HepG2 (cell line): ENCODE measurements around the gene KLF17. TPM values are rescaled to one million over a fixed set of nuclear protein-coding genes. Genes with fewer than 3 reads are reported as not detected.

Experiments used
- ATAC-seq: fragments of 200-7000 bp; cut with Tn5 transposase; 3 replicates; pipeline ENCODE4 v1.9.1; 2020; ENCODE audit warnings: mild to moderate bottlenecking, moderate library complexity
- BruUV-seq: library from RNA; stranded (reverse); fragments of 400-500 nt; replicated peaks from 2 replicates; lab custom pipeline; 2021; lab: Mats Ljungman, UMichigan
- CTCF ChIA-PET: fragments of 300-600 bp; formaldehyde crosslinking; extraction: SDS; loops from one replicate; lab custom pipeline; 2021; ENCODE audit warnings: low total read pairs, inconsistent platforms, low intra/inter-chr PET ratio; lab: Yijun Ruan, JAX
- POLR2A ChIA-PET: fragments of 350-600 bp; sonication (Branson Sonifier 250); formaldehyde crosslinking; loops from one replicate; lab custom pipeline; 2020; ENCODE audit warnings: antibody characterized with exemption, inconsistent platforms; lab: Yijun Ruan, JAX
- DNase-seq: peaks from one replicate; pipeline ENCODE4 v3.0.0-alpha.2; 2015; ENCODE audit warnings: low spot score
- FAIRE-seq: peaks from 3 replicates; lab custom pipeline; 2011; peaks lifted over from hg19 to GRCh38; lab: Jason Lieb, UNC
- H2AFZ ChIP-seq: one replicate; pipeline ENCODE4 v1.6.1; 2011; ENCODE audit warnings: low read length, inconsistent platforms
- H3K27ac ChIP-seq: fragments of 300-600 bp; 3 replicates; pipeline ENCODE4 v1.8.0; 2011; ENCODE audit warnings: mixed run types, mild to moderate bottlenecking, mixed read lengths, low read length, inconsistent platforms; ENCODE audit not compliant: insufficient read depth; ENCODE audit errors: extremely low read length
- H3K27me3 ChIP-seq, 2 experiments: fragments of 200-600 bp in 1 of 2; 2 replicates in 1 of 2; 3 replicates in 1 of 2; pipeline versions ENCODE4 v1.6.0 to v1.8.0; 2011; ENCODE audit warnings: low read length in 2 of 2, mild to moderate bottlenecking in 2 of 2, moderate library complexity in 2 of 2, inconsistent platforms in 1 of 2; ENCODE audit not compliant: insufficient read depth in 2 of 2, control insufficient read depth in 1 of 2
- H3K36me3 ChIP-seq, 2 experiments: fragments of 200-600 bp in 1 of 2; replicated peaks in 1 of 2; 2 replicates in 1 of 2; 3 replicates in 1 of 2; pipeline versions ENCODE4 v1.5.1 to v1.8.0; 2011; ENCODE audit warnings: low read length in 2 of 2, inconsistent platforms in 1 of 2; ENCODE audit not compliant: insufficient read depth in 2 of 2, control insufficient read depth in 1 of 2
- H3K4me1 ChIP-seq: 2 replicates; pipeline ENCODE4 v1.5.1; 2012; ENCODE audit warnings: low read length, inconsistent platforms; ENCODE audit not compliant: insufficient read depth
- H3K4me2 ChIP-seq: 2 replicates; pipeline ENCODE4 v1.6.0; 2011; ENCODE audit warnings: low read depth, low read length, inconsistent platforms
- H3K4me3 ChIP-seq, 3 experiments: fragments of 200-600 bp in 1 of 3; sonication (generic), shearing (Covaris generic) in 1 of 3; replicated peaks in 1 of 3; 2 replicates each; pipeline ENCODE4 v1.5.1; 2011 to 2016; ENCODE audit warnings: low read length in 3 of 3, inconsistent platforms in 2 of 3, low read depth in 2 of 3, mild to moderate bottlenecking in 2 of 3, control low read depth in 1 of 3, mixed read lengths in 1 of 3; ENCODE audit not compliant: insufficient read depth in 1 of 3
- H3K79me2 ChIP-seq: one replicate; pipeline ENCODE4 v1.6.1; 2011; ENCODE audit warnings: low read length, inconsistent platforms; ENCODE audit not compliant: insufficient read depth
- H3K9ac ChIP-seq: 2 replicates; pipeline ENCODE4 v1.6.0; 2011; ENCODE audit warnings: mild to moderate bottlenecking, low read depth, low read length, inconsistent platforms; ENCODE audit not compliant: insufficient read depth
- H3K9me3 ChIP-seq: 2 replicates; pipeline ENCODE4 v1.5.1; 2012; ENCODE audit warnings: mild to moderate bottlenecking, low read length
- H4K20me1 ChIP-seq: 2 replicates; pipeline ENCODE4 v1.6.0; 2011; ENCODE audit warnings: inconsistent platforms, mild to moderate bottlenecking, low read length, moderate library complexity; ENCODE audit not compliant: insufficient read depth
- KMT2B ChIP-seq: IDR thresholded peaks from 2 replicates; pipeline ENCODE4 v1.6.1; 2016; ENCODE audit warnings: missing genetic modification reagents, missing compliant biosample characterization
- PAWR ChIP-seq: sonication (generic); formaldehyde crosslinking; IDR thresholded peaks from 2 replicates; pipeline ENCODE4 v1.4.0; 2020; ENCODE audit warnings: missing genetic modification reagents, mild to moderate bottlenecking, borderline replicate concordance
- SRY ChIP-seq: sonication (generic); formaldehyde crosslinking; IDR thresholded peaks from 2 replicates; pipeline ENCODE4 v1.8.0; 2022; ENCODE audit warnings: mild to moderate bottlenecking, missing genetic modification reagents
- TAF1 ChIP-seq: sonication (generic); formaldehyde crosslinking; IDR thresholded peaks from 2 replicates; pipeline ENCODE4 v1.4.0; 2020; ENCODE audit warnings: missing genetic modification reagents
- ZNF264 ChIP-seq: sonication (generic); formaldehyde crosslinking; IDR thresholded peaks from 2 replicates; pipeline ENCODE4 v1.4.0; 2020; ENCODE audit warnings: missing genetic modification reagents
- ZNF383 ChIP-seq: sonication (generic); formaldehyde crosslinking; IDR thresholded peaks from 2 replicates; pipeline ENCODE4 v1.4.0; 2020; ENCODE audit warnings: missing genetic modification reagents, mild to moderate bottlenecking, borderline replicate concordance
- ZNF430 ChIP-seq: sonication (generic); formaldehyde crosslinking; IDR thresholded peaks from 2 replicates; pipeline ENCODE4 v1.9.0; 2021; ENCODE audit warnings: mild to moderate bottlenecking, missing genetic modification reagents
- ZNF530 ChIP-seq: sonication (generic); formaldehyde crosslinking; IDR thresholded peaks from 2 replicates; pipeline ENCODE4 v1.5.0; 2020; ENCODE audit warnings: low read depth, mild to moderate bottlenecking, missing genetic modification reagents
- WGBS: methylation state at CpG from one replicate; pipeline ENCODE4 v1.1.6; 2017; ENCODE audit warnings: low lambda C conversion rate; 5-methylcytosine and 5-hydroxymethylcytosine counted together
- in situ Hi-C: cut with HindIII; loops from 2 replicates; pipeline ENCODE4 v1.10.0; 2017; ENCODE audit warnings: low pct_unique_long_range_greater_than_20kb; ENCODE audit not compliant: extremely low pct_ligation_motif_present
- intact Hi-C: fragments of 100-400 bp; cut with micrococcal nuclease; formaldehyde crosslinking; loops from one replicate; pipeline ENCODE4 v1.10.0; 2022; ENCODE audit not compliant: unreplicated experiment
- polyA plus RNA-seq, 8 experiments: library from polyadenylated mRNA; depleted of rRNA in 3 of 8; stranded (reverse) in 7 of 8; unstranded in 1 of 8; fragments of >200 nt; fragmentation: Illumina TruSeq in 4 of 8; extraction: Trizol in 4 of 8; gene quantifications; 2 replicates each; pipeline versions ENCODE4 v1.2.1 to v1.2.3, GENCODE V29; 2011 to 2016; ENCODE audit warnings: low read depth in 4 of 8, missing spikeins in 1 of 8, mixed read lengths in 1 of 8; ENCODE audit not compliant: insufficient read depth in 1 of 8
- total RNA-seq, 5 experiments: library from RNA; depleted of rRNA; stranded (reverse); fragments of >200 nt; fragmentation: Illumina TruSeq; extraction: Trizol; gene quantifications; 2 replicates each; pipeline ENCODE4 v1.2.3, GENCODE V29; 2016; ENCODE audit warnings: low read depth in 1 of 5
- TF ChIP-seq, protein P1 (sequence below): IDR thresholded peaks from 2 replicates; pipeline ENCODE4 v1.6.1; 2012; ENCODE audit warnings: inconsistent platforms
- TF ChIP-seq, protein P2 (sequence below): IDR thresholded peaks from 2 replicates; pipeline ENCODE4 v1.6.1; 2016; ENCODE audit warnings: low read depth, missing genetic modification reagents, missing compliant biosample characterization

Gene KLF17
- total and polyA plus RNA-seq, 2 of the 13 experiments (the other 11 are each of a cell fraction or from before 2014, with no cell fraction given): not detected

DNA sequence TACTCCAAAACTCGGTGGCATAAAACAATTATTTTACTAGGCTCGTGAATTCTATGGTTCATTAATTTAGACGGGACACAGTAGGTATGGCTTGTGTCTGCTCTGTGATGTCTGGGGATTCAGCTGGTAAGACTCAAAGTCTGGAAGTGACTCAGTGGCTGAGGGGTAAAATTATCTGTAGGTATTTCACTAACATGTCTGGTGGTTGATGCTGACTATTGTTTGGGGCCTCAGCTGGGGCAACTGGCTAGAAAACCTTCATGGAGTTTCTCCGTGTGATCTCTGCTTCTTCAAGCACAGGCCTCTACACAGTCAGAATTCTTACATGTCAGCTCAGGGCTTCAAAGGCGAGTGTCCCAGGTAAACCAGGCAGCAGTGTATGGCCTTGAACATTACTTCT is 41.2 kb upstream of the KLF17 start (continued):
- TF ChIP-seq, protein P1, sequence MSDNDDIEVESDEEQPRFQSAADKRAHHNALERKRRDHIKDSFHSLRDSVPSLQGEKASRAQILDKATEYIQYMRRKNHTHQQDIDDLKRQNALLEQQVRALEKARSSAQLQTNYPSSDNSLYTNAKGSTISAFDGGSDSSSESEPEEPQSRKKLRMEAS: no peak
- TF ChIP-seq SRY (no peak), ZNF383 (CRISPR knock-in tag) (no peak), ZNF264 (CRISPR knock-in tag) (no peak), ZNF430 (CRISPR knock-in tag) (no peak), KMT2B (CRISPR knock-in tag) (no peak), ZNF530 (CRISPR knock-in tag) (no peak)
- TF ChIP-seq, protein P2, sequence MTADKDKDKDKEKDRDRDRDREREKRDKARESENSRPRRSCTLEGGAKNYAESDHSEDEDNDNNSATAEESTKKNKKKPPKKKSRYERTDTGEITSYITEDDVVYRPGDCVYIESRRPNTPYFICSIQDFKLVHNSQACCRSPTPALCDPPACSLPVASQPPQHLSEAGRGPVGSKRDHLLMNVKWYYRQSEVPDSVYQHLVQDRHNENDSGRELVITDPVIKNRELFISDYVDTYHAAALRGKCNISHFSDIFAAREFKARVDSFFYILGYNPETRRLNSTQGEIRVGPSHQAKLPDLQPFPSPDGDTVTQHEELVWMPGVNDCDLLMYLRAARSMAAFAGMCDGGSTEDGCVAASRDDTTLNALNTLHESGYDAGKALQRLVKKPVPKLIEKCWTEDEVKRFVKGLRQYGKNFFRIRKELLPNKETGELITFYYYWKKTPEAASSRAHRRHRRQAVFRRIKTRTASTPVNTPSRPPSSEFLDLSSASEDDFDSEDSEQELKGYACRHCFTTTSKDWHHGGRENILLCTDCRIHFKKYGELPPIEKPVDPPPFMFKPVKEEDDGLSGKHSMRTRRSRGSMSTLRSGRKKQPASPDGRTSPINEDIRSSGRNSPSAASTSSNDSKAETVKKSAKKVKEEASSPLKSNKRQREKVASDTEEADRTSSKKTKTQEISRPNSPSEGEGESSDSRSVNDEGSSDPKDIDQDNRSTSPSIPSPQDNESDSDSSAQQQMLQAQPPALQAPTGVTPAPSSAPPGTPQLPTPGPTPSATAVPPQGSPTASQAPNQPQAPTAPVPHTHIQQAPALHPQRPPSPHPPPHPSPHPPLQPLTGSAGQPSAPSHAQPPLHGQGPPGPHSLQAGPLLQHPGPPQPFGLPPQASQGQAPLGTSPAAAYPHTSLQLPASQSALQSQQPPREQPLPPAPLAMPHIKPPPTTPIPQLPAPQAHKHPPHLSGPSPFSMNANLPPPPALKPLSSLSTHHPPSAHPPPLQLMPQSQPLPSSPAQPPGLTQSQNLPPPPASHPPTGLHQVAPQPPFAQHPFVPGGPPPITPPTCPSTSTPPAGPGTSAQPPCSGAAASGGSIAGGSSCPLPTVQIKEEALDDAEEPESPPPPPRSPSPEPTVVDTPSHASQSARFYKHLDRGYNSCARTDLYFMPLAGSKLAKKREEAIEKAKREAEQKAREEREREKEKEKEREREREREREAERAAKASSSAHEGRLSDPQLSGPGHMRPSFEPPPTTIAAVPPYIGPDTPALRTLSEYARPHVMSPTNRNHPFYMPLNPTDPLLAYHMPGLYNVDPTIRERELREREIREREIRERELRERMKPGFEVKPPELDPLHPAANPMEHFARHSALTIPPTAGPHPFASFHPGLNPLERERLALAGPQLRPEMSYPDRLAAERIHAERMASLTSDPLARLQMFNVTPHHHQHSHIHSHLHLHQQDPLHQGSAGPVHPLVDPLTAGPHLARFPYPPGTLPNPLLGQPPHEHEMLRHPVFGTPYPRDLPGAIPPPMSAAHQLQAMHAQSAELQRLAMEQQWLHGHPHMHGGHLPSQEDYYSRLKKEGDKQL (CRISPR knock-in tag): no peak
- TF ChIP-seq, all 625 proteins: peak for 0

DNA sequence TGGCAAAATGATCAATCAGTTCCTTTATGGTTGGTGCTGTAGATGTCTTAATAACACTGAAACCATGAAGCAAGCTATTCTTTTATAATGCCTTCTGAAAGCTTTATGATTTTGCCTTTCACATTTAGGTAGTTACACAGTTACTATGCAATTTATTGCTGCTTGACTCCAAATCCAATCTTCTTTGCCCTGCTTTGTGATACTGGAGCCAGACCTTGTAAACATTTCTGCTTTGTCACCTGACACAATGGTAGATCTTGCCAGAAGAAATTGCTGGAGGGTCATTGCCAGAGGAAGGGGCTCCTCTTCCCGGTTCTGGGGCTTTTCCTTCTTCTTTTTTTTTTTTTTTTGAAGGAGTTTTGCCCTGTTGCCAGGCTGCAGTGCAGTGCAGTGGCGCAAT is 40.5 kb upstream of the KLF17 start:
- Histone ChIP-seq H2AFZ (no peak overlapping the region), H3K4me2 (no peak overlapping the region), H3K4me3 (no peak overlapping the region), H3K27ac (no peak overlapping the region), H3K36me3 (no peaks in the 10 kb centered on the region), H4K20me1 (no peaks in the 10 kb centered on the region), H3K27me3 (peaks cover 0 to 14% of the 10 kb centered on the region in 2 experiments; a peak in 3 of 5 replicates), H3K4me1 (no peaks in the 10 kb centered on the region), H3K9ac (no peak overlapping the region), H3K79me2 (no peaks in the 10 kb centered on the region), H3K9me3 (no peaks in the 10 kb centered on the region)
- POLR2A ChIA-PET: no interaction called here
- BruUV-seq: no TSS peak
- DNase-seq: no peak
- 42% methylated on average over 2 of the region's 2 CpGs for WGBS
- intact Hi-C loops (no loop called here), in situ Hi-C loops (no loop called here)
- TF ChIP-seq TAF1 (CRISPR knock-in tag): no peak
- TF ChIP-seq PAWR (CRISPR knock-in tag): no peak
- ATAC-seq: no peak
- CTCF ChIA-PET: no interaction called here
- FAIRE-seq: no peak
